Uterus (tissue), 2 donors: Measurements from ENCODE around the gene CLDN15.
"Not testable (repeated sequence)": the region's sequence is repeated elsewhere in the genome, so short reads cannot be mapped to it uniquely, and the experiment has no call there.

ENCODE experiments used
- POLR2A ChIP-seq, 2 donors: fragments of 450-650 bp; IDR thresholded peaks; one replicate each; pipeline ENCODE4 v1.6.1; 2016; ENCODE audit warnings: antibody characterized with exemption in 2 of 2, mild to moderate bottlenecking in 1 of 2, moderate library complexity in 1 of 2
- TF ChIP-seq, protein P1 (sequence below), 4 experiments: fragments of 200-600 bp in 2 of 4; fragments of 450-650 bp in 2 of 4; sonication (generic) in 2 of 4; IDR thresholded peaks; one replicate each; pipeline ENCODE4 v1.5.1; 2016 to 2019; ENCODE audit warnings: antibody characterized with exemption in 4 of 4, mild to moderate bottlenecking in 2 of 4, moderate library complexity in 1 of 4

DNA sequence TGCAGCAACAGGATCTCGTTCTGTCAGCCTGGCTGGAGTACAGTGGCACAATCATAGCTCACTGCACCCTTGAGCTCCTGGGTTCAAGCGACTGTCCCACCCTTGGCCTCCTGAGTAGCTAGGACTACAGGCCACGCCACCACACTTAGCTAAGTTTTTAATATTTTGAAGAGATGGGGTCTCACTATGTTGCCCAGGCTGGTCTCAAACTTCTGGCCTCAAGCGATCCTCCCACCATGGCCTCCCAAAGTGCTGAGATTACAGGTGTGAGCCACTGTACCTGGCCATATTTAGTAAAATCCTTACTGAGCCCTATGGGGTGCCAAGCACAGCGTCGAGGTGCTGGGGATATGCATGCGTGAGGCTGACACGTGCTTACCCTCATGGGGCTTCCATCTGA, 43.3 kb upstream of the CLDN15 start:
- TF ChIP-seq, protein P1, sequence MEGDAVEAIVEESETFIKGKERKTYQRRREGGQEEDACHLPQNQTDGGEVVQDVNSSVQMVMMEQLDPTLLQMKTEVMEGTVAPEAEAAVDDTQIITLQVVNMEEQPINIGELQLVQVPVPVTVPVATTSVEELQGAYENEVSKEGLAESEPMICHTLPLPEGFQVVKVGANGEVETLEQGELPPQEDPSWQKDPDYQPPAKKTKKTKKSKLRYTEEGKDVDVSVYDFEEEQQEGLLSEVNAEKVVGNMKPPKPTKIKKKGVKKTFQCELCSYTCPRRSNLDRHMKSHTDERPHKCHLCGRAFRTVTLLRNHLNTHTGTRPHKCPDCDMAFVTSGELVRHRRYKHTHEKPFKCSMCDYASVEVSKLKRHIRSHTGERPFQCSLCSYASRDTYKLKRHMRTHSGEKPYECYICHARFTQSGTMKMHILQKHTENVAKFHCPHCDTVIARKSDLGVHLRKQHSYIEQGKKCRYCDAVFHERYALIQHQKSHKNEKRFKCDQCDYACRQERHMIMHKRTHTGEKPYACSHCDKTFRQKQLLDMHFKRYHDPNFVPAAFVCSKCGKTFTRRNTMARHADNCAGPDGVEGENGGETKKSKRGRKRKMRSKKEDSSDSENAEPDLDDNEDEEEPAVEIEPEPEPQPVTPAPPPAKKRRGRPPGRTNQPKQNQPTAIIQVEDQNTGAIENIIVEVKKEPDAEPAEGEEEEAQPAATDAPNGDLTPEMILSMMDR (IDR thresholded peaks at IDR 0.05): not testable (repeated sequence)
- not testable (repeated sequence) for TF ChIP-seq POLR2A (IDR thresholded peaks at IDR 0.05)
